ENCODE measurements around the gene MRPS26. TPM values are rescaled to one million over a fixed set of nuclear protein-coding genes. Genes with fewer than 3 reads are reported as not detected.
A peak's percentile ranks its signal among the peaks of the same experiment; 100 is the strongest.

MRPS26 gene
- polyA plus RNA-seq, 4 donors, result 58.4 to 77.5 (median 66.9) TPM

GRCh38 chr20:3032624-3033023, 13.2 kb upstream of the MRPS26 start:
- DNase-seq (no peak), FAIRE-seq (no peak)
- WGBS, 3 donors, result 91 to 97% (median 96%) methylated on average over 8 of the region's 8 CpGs
- no peaks in the 10 kb centered on the region for H3K27me3 ChIP-seq (ENCODE audit: control insufficient read depth in 3 of 3, insufficient read depth in 3 of 3, low read length in 3 of 3)
- H3K36me3 ChIP-seq (ENCODE audit: control insufficient read depth in 3 of 3, insufficient read depth in 2 of 3, low read depth in 1 of 3, low read length in 3 of 3), result peaks cover 6 to 63% (median 24%) of the 10 kb centered on the region in 3 donors
- H3K4me1 ChIP-seq (ENCODE audit: control insufficient read depth in 3 of 3, insufficient read depth in 2 of 3, low read depth in 1 of 3, low read length in 2 of 3), result no peaks in the 10 kb centered on the region
- H3K4me3 ChIP-seq (ENCODE audit: low read depth in 1 of 3, low read length in 3 of 3), result no peak overlapping the region
- no peaks in the 10 kb centered on the region for H3K9me3 ChIP-seq (ENCODE audit: control insufficient read depth in 2 of 2, insufficient read depth in 1 of 2, low read depth in 1 of 2, low read length in 1 of 2)
- no peak overlapping the region for H3K27ac ChIP-seq (ENCODE audit: low read depth in 1 of 3, low read length in 2 of 3)

GRCh38 chr20:3037654-3038053, 8.2 kb upstream of the MRPS26 start:
- H3K4me1 ChIP-seq (ENCODE audit: control insufficient read depth in 3 of 3, insufficient read depth in 2 of 3, low read depth in 1 of 3, low read length in 2 of 3), result peaks cover 0 to 6% (median 0%) of the 10 kb centered on the region in 3 donors
- H3K9me3 ChIP-seq (ENCODE audit: control insufficient read depth in 2 of 2, insufficient read depth in 1 of 2, low read depth in 1 of 2, low read length in 1 of 2), result no peaks in the 10 kb centered on the region
- H3K36me3 ChIP-seq (ENCODE audit: control insufficient read depth in 3 of 3, insufficient read depth in 2 of 3, low read depth in 1 of 3, low read length in 3 of 3), result peaks cover 10 to 73% (median 17%) of the 10 kb centered on the region in 3 donors
- 89 to 94% (median 89%) methylated on average over 3 of the region's 3 CpGs for WGBS, 3 donors
- H3K4me3 ChIP-seq (ENCODE audit: low read depth in 1 of 3, low read length in 3 of 3), result no peak overlapping the region
- no peak for DNase-seq
- H3K27me3 ChIP-seq (ENCODE audit: control insufficient read depth in 3 of 3, insufficient read depth in 3 of 3, low read length in 3 of 3), result no peaks in the 10 kb centered on the region
- no peak for FAIRE-seq
- H3K27ac ChIP-seq (ENCODE audit: low read depth in 1 of 3, low read length in 2 of 3), result no peak overlapping the region

GRCh38 chr20:3038454-3038853, 7.4 kb upstream of the MRPS26 start:
- Histone ChIP-seq H3K4me1 (ENCODE audit: control insufficient read depth in 3 of 3, insufficient read depth in 2 of 3, low read depth in 1 of 3, low read length in 2 of 3) (peaks cover 0 to 6% (median 0%) of the 10 kb centered on the region in 3 donors), H3K27me3 (ENCODE audit: control insufficient read depth in 3 of 3, insufficient read depth in 3 of 3, low read length in 3 of 3) (no peaks in the 10 kb centered on the region), H3K4me3 (ENCODE audit: low read depth in 1 of 3, low read length in 3 of 3) (no peak overlapping the region), H3K9me3 (ENCODE audit: control insufficient read depth in 2 of 2, insufficient read depth in 1 of 2, low read depth in 1 of 2, low read length in 1 of 2) (no peaks in the 10 kb centered on the region), H3K36me3 (ENCODE audit: control insufficient read depth in 3 of 3, insufficient read depth in 2 of 3, low read depth in 1 of 3, low read length in 3 of 3) (peaks cover 8 to 67% (median 17%) of the 10 kb centered on the region in 3 donors), H3K27ac (ENCODE audit: low read depth in 1 of 3, low read length in 2 of 3) (no peak overlapping the region)
- DNase-seq, result no peak
- WGBS, 3 donors, result 79 to 88% (median 82%) methylated on average over 5 of the region's 5 CpGs
- FAIRE-seq, result no peak

DNA sequence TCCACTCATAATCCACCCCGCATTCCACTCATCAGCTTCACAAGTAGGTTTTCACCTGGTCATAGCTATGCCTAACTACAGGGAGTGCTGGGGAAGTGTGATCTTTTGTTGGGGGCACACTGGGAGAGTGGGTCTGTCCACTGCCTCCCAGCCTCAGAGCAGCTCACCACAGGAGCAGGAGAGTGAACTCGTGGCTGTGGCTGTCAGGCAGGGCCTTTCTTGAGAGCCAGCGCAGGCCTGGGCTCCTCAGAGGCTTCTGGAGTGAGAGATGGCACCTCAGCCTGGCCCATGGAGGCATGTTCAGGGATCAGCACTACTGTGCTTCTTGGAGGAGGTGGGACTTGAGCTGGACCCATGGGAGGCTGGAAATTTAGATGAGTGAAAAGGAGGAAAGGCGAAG, 6.4 kb upstream of the MRPS26 start:
- Histone ChIP-seq H3K36me3 (ENCODE audit: control insufficient read depth in 3 of 3, insufficient read depth in 2 of 3, low read depth in 1 of 3, low read length in 3 of 3) (peaks cover 8 to 61% (median 17%) of the 10 kb centered on the region in 3 donors), H3K4me1 (ENCODE audit: control insufficient read depth in 3 of 3, insufficient read depth in 2 of 3, low read depth in 1 of 3, low read length in 2 of 3) (peaks cover 0 to 6% (median 0%) of the 10 kb centered on the region in 3 donors), H3K9me3 (ENCODE audit: control insufficient read depth in 2 of 2, insufficient read depth in 1 of 2, low read depth in 1 of 2, low read length in 1 of 2) (no peaks in the 10 kb centered on the region), H3K4me3 (ENCODE audit: low read depth in 1 of 3, low read length in 3 of 3) (no peak overlapping the region), H3K27ac (ENCODE audit: low read depth in 1 of 3, low read length in 2 of 3) (no peak overlapping the region), H3K27me3 (ENCODE audit: control insufficient read depth in 3 of 3, insufficient read depth in 3 of 3, low read length in 3 of 3) (no peaks in the 10 kb centered on the region)
- FAIRE-seq, result no peak
- no peak for DNase-seq
- WGBS, 3 donors, result 79 to 89% (median 80%) methylated on average over 4 of the region's 4 CpGs

DNA sequence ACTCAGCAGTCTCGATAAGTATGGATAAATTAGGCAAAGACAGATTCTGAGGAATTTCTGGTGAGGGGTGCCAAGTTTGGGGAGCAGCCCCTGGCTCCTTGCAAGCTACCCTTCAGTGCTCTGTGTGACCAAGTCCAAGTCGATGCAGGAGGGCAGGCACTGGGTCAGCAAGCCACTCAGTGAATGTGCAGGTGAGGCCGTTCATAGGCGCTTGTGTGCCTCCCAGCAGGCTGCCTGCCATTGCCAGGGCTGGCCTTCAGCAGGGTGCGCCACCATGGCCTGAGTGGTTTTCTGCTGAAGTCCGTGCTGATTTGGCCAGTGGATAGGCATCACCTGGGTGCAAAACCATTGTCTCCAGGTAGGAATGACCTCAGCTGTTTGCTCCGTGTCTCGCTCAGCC, 5.8 kb upstream of the MRPS26 start:
- FAIRE-seq, result no peak
- H3K4me1 ChIP-seq (ENCODE audit: control insufficient read depth in 3 of 3, insufficient read depth in 2 of 3, low read depth in 1 of 3, low read length in 2 of 3), result peaks cover 0 to 6% (median 0%) of the 10 kb centered on the region in 3 donors

GRCh38 chr20:3041854-3042409, 3.9 kb upstream of the MRPS26 start:
- Histone ChIP-seq H3K27ac (ENCODE audit: low read depth in 1 of 3, low read length in 2 of 3) (peak overlapping the region in 2 of 3 donors; percentile 32 to 70), H3K36me3 (ENCODE audit: control insufficient read depth in 3 of 3, insufficient read depth in 2 of 3, low read depth in 1 of 3, low read length in 3 of 3) (peaks cover 4 to 40% (median 13%) of the 10 kb centered on the region in 3 donors), H3K9me3 (ENCODE audit: control insufficient read depth in 2 of 2, insufficient read depth in 1 of 2, low read depth in 1 of 2, low read length in 1 of 2) (no peaks in the 10 kb centered on the region), H3K4me3 (ENCODE audit: low read depth in 1 of 3, low read length in 3 of 3) (no peak overlapping the region), H3K27me3 (ENCODE audit: control insufficient read depth in 3 of 3, insufficient read depth in 3 of 3, low read length in 3 of 3) (no peaks in the 10 kb centered on the region), H3K4me1 (ENCODE audit: control insufficient read depth in 3 of 3, insufficient read depth in 2 of 3, low read depth in 1 of 3, low read length in 2 of 3) (peaks cover 0 to 7% (median 0%) of the 10 kb centered on the region in 3 donors)
- FAIRE-seq, result no peak
- DNase-seq, result no peak
- WGBS, 3 donors, result 59 to 71% (median 68%) methylated on average over 10 of the region's 10 CpGs

More for the DNA sequence above, 5.8 kb upstream of the MRPS26 start:
- Histone ChIP-seq H3K27me3 (ENCODE audit: control insufficient read depth in 3 of 3, insufficient read depth in 3 of 3, low read length in 3 of 3) (no peaks in the 10 kb centered on the region), H3K36me3 (ENCODE audit: control insufficient read depth in 3 of 3, insufficient read depth in 2 of 3, low read depth in 1 of 3, low read length in 3 of 3) (peaks cover 8 to 57% (median 17%) of the 10 kb centered on the region in 3 donors), H3K9me3 (ENCODE audit: control insufficient read depth in 2 of 2, insufficient read depth in 1 of 2, low read depth in 1 of 2, low read length in 1 of 2) (no peaks in the 10 kb centered on the region), H3K27ac (ENCODE audit: low read depth in 1 of 3, low read length in 2 of 3) (no peak overlapping the region), H3K4me3 (ENCODE audit: low read depth in 1 of 3, low read length in 3 of 3) (no peak overlapping the region)
- 93 to 95% (median 94%) methylated on average over 8 of the region's 8 CpGs for WGBS, 3 donors
- DNase-seq, result no peak

GRCh38 chr20:3042625-3043024, 3.2 kb upstream of the MRPS26 start:
- Histone ChIP-seq H3K36me3 (ENCODE audit: control insufficient read depth in 3 of 3, insufficient read depth in 2 of 3, low read depth in 1 of 3, low read length in 3 of 3) (peaks cover 3 to 36% (median 13%) of the 10 kb centered on the region in 3 donors), H3K9me3 (ENCODE audit: control insufficient read depth in 2 of 2, insufficient read depth in 1 of 2, low read depth in 1 of 2, low read length in 1 of 2) (no peaks in the 10 kb centered on the region), H3K27ac (ENCODE audit: low read depth in 1 of 3, low read length in 2 of 3) (peak overlapping the region in 1 of 3 donors; percentile 70), H3K4me1 (ENCODE audit: control insufficient read depth in 3 of 3, insufficient read depth in 2 of 3, low read depth in 1 of 3, low read length in 2 of 3) (peaks cover 0 to 9% (median 0%) of the 10 kb centered on the region in 3 donors), H3K27me3 (ENCODE audit: control insufficient read depth in 3 of 3, insufficient read depth in 3 of 3, low read length in 3 of 3) (no peaks in the 10 kb centered on the region), H3K4me3 (ENCODE audit: low read depth in 1 of 3, low read length in 3 of 3) (no peak overlapping the region)
- FAIRE-seq (no peak), DNase-seq (no peak)
- WGBS, 3 donors, result 80 to 92% (median 89%) methylated on average over 5 of the region's 5 CpGs

GRCh38 chr20:3043322-3043721, 2.5 kb upstream of the MRPS26 start, which contains the start of gene GNRH2:
Gene GNRH2, plus strand, starts transcription at chr20:3043622. Its CDS starts 793 bp downstream, at chr20:3044415.
- H3K4me3 ChIP-seq (ENCODE audit: low read depth in 1 of 3, low read length in 3 of 3), result no peak within 1 kb of the TSS
- WGBS, 3 donors, result 72 to 85% (median 75%) methylated on average over 2 to 3 of the region's 3 CpGs
- H3K4me1 ChIP-seq (ENCODE audit: control insufficient read depth in 3 of 3, insufficient read depth in 2 of 3, low read depth in 1 of 3, low read length in 2 of 3), result peaks cover 0 to 9% (median 0%) of the 10 kb centered on the region in 3 donors
- H3K9me3 ChIP-seq (ENCODE audit: control insufficient read depth in 2 of 2, insufficient read depth in 1 of 2, low read depth in 1 of 2, low read length in 1 of 2), result no peaks in the 10 kb centered on the region
- H3K27me3 ChIP-seq (ENCODE audit: control insufficient read depth in 3 of 3, insufficient read depth in 3 of 3, low read length in 3 of 3), result no peaks in the 10 kb centered on the region
- DNase-seq (no peak), FAIRE-seq (no peak)
- peak within 1 kb of the TSS in 1 of 3 donors; percentile 70 for H3K27ac ChIP-seq (ENCODE audit: low read depth in 1 of 3, low read length in 2 of 3)
- peaks cover 3 to 39% (median 16%) of the 10 kb centered on the region in 3 donors for H3K36me3 ChIP-seq (ENCODE audit: control insufficient read depth in 3 of 3, insufficient read depth in 2 of 3, low read depth in 1 of 3, low read length in 3 of 3)

Data from small intestine (tissue), 7 donors.